T-helper 17 cell (primary cell): ENCODE data around the gene CD83. TPM values are rescaled to one million over a fixed set of nuclear protein-coding genes. Genes with fewer than 3 reads are reported as not detected.

ENCODE experiments used
- ATAC-seq: fragments of 150-1000 bp; cut with Tn5 transposase; 2 replicates; pipeline ENCODE4 v1.10.0; 2021; ENCODE audit warnings: mild to moderate bottlenecking, moderate library complexity
- DNase-seq, 3 donors: peaks; one replicate each; pipeline versions ENCODE4 v3.0.0 to v3.0.0-alpha.2; 2020 to 2021
- H3K9me3 ChIP-seq: one replicate; pipeline ENCODE4 v1.7.0; 2013; ENCODE audit warnings: low read length, mild to moderate bottlenecking; ENCODE audit not compliant: control insufficient read depth, poor library complexity, severe bottlenecking
- H3K27ac Mint-ChIP-seq: one replicate; pipeline ENCODE4 v1.8.0; 2022; ENCODE audit warnings: mild to moderate bottlenecking, moderate library complexity, mixed read lengths
- H3K27me3 Mint-ChIP-seq: one replicate; pipeline ENCODE4 v1.8.0; 2022; ENCODE audit warnings: mixed read lengths
- H3K36me3 Mint-ChIP-seq: one replicate; pipeline ENCODE4 v1.8.0; 2022; ENCODE audit warnings: low read depth, mixed read lengths
- H3K4me1 Mint-ChIP-seq: one replicate; pipeline ENCODE4 v1.8.0; 2022; ENCODE audit warnings: mild to moderate bottlenecking, mixed read lengths
- H3K4me3 Mint-ChIP-seq: one replicate; pipeline ENCODE4 v1.8.0; 2022; ENCODE audit warnings: mild to moderate bottlenecking, moderate library complexity, mixed read lengths
- total RNA-seq, 4 donors: library from RNA in 2 of 4; stranded (reverse) in 2 of 4; gene quantifications; one replicate each; pipeline ENCODE4 v1.2.3 and lab custom pipeline; 2022 to 2026

Gene CD83
- total RNA-seq, 2 donors from 2014 or later: 62.3 to 78.7 TPM

DNA sequence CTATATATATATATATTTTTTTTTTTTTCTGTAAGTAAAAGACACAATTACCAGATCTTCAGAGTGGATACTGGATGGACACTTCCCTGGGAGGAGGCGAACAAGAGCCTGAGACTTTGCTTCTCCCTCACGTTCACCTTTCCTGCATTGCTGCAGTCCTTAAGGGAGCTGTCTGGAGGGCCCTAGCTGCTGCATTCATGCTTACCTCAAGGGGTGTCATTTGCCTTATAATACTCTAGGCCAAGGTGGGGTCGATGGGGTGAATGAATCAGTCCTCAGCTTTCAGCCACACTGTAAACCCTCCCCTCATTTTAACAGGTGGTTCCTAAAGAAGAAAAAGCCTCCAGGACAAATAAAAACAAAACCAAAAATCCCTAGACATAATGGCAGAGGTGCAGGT is 34.8 kb upstream of the CD83 start:
- H3K4me1 Mint-ChIP-seq: peaks cover 4% of the 10 kb centered on the region
- H3K9me3 ChIP-seq: no peaks in the 10 kb centered on the region
- H3K27me3 Mint-ChIP-seq: peaks cover 4% of the 10 kb centered on the region
- no peaks in the 10 kb centered on the region for H3K36me3 Mint-ChIP-seq
- ATAC-seq (no peak), DNase-seq (no peak)
- H3K27ac Mint-ChIP-seq: no peak overlapping the region
- H3K4me3 Mint-ChIP-seq: no peak overlapping the region

DNA sequence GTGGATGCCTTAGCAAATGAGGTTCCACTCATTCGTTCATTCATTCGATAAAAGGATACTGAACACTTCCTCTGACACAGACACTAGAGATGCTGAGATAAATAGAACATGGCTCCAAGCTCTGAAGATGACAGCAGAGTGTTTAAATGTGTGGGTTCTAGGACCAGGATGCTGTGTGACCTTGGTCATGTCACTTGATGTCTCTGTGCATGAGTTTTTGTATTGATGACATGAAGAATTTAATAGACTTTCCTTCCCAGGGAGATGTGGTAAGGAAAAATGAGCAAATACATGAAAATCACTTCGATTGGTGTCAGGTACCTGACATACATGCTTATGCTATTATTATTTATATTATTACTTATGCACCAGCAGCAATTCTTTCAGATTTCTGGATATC is 34.3 kb upstream of the CD83 start:
- H3K4me1 Mint-ChIP-seq: peaks cover 4% of the 10 kb centered on the region
- DNase-seq: no peak
- ATAC-seq: no peak
- H3K9me3 ChIP-seq: no peaks in the 10 kb centered on the region
- H3K27ac Mint-ChIP-seq: peak overlapping the region; percentile 34
- H3K4me3 Mint-ChIP-seq: no peak overlapping the region
- H3K36me3 Mint-ChIP-seq: no peaks in the 10 kb centered on the region
- peaks cover 4% of the 10 kb centered on the region for H3K27me3 Mint-ChIP-seq

DNA sequence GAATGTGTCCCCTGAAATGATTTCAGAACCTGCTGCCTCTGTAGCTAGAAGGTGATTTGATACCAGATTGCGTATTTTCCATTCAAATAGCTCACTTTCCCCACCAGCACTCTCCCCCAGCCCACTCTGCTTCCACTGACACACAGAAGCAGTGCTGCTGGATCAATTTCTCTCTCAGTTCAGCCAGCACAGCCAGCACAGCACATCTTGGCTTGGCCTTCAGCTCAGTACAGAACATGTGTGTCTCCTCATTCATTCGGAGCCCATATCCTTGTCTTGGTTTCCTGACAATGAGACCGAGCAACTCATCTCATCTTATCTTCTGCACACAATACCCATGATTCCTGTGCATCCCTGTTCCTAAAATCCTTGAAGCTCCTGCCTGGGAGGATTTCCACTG is 33.8 kb upstream of the CD83 start:
- H3K9me3 ChIP-seq: no peaks in the 10 kb centered on the region
- H3K27me3 Mint-ChIP-seq: peaks cover 8% of the 10 kb centered on the region
- H3K4me1 Mint-ChIP-seq: peaks cover 7% of the 10 kb centered on the region
- H3K27ac Mint-ChIP-seq: peak overlapping the region; percentile 34
- H3K4me3 Mint-ChIP-seq: no peak overlapping the region
- no peaks in the 10 kb centered on the region for H3K36me3 Mint-ChIP-seq
- ATAC-seq (no peak), DNase-seq (no peak)

DNA sequence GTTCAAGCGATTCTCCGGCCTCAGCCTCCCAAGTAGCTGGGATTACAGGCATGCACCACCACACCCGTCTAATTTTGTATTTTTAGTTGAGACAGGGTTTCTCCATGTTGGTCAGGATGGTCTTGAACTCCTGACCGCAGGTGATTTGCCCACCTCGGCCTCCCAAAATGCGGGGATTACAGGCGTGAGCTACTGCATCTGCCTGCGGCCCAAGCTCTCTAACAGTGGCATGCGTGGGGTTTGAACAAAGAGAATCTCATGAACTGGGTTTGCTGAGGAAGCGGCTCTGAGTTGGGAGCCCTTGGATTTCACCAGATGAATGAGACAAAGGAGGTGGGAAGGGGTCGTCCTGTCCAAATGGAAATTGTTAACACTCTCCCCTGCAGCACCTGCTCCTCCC is 33.2 kb upstream of the CD83 start:
- H3K27ac Mint-ChIP-seq: no peak overlapping the region
- no peak overlapping the region for H3K4me3 Mint-ChIP-seq
- H3K36me3 Mint-ChIP-seq: no peaks in the 10 kb centered on the region
- peaks cover 10% of the 10 kb centered on the region for H3K27me3 Mint-ChIP-seq
- H3K9me3 ChIP-seq: no peaks in the 10 kb centered on the region
- ATAC-seq: no peak
- H3K4me1 Mint-ChIP-seq: peaks cover 7% of the 10 kb centered on the region
- no peak for DNase-seq

DNA sequence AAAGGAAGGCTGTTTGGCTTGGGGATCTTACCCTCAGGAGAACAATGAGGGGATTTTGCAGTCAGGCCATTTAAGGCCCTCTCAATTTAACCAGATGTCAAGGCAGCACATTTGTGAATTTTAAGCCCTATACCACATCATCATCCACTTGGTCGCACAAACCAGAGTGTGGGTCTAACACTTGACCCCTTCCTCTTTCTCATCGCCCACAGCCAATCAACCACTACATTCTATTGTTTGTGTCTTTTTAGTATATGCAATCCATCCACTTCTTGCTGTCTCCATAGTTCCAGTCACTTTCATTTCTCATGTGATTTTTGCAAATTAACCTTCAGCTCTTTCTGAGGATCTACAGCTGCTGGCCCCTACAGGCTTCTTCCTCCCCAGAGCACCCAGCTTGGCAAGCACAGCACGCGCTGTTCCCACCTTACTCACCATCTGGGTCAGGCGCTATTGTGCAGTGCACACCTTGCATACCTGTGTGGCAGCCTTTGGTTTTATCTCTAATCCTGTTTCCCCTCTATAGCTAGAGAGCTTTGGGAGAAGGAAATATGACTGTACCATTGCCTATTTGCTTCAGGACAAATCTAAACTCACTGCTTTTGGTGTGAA is 32.3 kb upstream of the CD83 start:
- H3K4me3 Mint-ChIP-seq: no peak overlapping the region
- DNase-seq (no peak), ATAC-seq (no peak)
- H3K36me3 Mint-ChIP-seq: no peaks in the 10 kb centered on the region
- peaks cover 10% of the 10 kb centered on the region for H3K27me3 Mint-ChIP-seq
- peaks cover 7% of the 10 kb centered on the region for H3K4me1 Mint-ChIP-seq
- H3K27ac Mint-ChIP-seq: no peak overlapping the region
- H3K9me3 ChIP-seq: no peaks in the 10 kb centered on the region

DNA sequence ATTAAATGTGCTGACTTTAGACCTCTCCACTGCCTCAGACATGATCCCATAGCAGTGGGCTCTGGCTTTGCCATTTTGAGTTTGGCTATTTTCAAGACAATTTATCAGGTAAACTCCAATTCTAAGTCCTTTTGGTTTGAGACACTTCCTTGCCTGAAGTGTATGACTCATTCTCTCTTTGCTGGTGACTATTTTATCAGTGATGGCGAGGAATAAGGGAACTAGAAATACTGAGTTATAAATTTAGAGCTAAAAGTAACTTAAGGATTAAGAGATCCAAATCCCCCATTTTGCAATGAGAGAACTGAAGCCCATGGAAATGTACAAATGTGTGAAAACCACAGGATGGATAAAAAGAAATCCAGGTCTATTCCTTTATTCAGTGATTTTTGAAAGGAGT is 30.9 kb upstream of the CD83 start:
- no peak for ATAC-seq

DNA sequence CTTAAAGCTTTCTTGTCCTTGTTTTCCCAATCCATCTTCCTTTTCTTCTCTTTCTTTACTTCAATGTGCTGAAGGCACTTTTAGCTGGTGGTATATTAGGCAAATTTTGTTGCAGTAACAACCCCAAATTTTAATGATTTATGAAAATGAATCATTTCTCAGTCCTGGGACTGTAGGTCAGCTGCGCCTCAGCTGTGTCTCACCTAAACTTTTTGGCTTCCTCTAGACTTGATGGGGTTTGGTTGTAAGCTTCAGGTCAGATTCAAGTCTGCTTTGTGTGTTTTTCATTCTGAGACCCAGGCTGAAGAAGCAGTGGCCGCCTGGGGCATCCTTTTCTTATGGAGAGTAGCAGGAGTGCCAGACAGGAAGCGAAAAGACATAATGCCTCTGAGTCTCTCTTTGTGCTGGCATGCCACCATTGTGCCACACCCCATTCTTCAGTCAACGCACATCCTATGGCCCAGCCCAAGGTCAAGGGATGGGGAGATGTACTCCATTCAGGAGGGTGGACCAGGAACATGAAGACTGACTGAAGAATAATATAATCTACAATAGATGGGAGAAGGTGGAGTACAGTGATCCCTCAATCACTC is 28.9 kb upstream of the CD83 start:
- H3K9me3 ChIP-seq: no peaks in the 10 kb centered on the region
- peaks cover 7% of the 10 kb centered on the region for H3K4me1 Mint-ChIP-seq
- DNase-seq (no peak), ATAC-seq (no peak)
- H3K27me3 Mint-ChIP-seq: peaks cover 16% of the 10 kb centered on the region
- no peak overlapping the region for H3K4me3 Mint-ChIP-seq
- no peaks in the 10 kb centered on the region for H3K36me3 Mint-ChIP-seq
- no peak overlapping the region for H3K27ac Mint-ChIP-seq

More for the DNA sequence above, 30.9 kb upstream of the CD83 start:
- H3K27ac Mint-ChIP-seq: no peak overlapping the region
- peaks cover 7% of the 10 kb centered on the region for H3K4me1 Mint-ChIP-seq
- H3K4me3 Mint-ChIP-seq: no peak overlapping the region
- no peaks in the 10 kb centered on the region for H3K36me3 Mint-ChIP-seq
- no peak for DNase-seq
- peaks cover 16% of the 10 kb centered on the region for H3K27me3 Mint-ChIP-seq
- H3K9me3 ChIP-seq: no peaks in the 10 kb centered on the region

DNA sequence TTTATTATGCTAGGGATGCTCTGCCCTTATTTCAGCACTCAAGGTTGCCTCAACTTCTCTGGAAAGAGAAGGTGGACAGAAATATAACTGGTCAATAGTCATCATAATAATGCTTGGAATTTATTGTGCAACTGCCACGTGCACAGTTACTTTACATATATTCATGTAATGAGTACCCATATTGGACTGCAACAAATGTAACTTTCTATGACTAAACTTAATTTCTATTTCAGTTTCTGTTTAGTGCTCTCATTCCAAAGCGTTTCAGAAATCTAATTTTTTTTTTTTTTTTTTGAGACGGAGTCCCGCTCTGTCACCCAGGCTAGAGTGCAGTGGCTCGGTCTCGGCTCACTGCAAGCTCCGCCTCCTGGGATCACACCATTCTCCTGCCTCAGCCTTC is 28.3 kb upstream of the CD83 start:
- Mint-ChIP-seq H3K27ac (no peak overlapping the region), H3K36me3 (no peaks in the 10 kb centered on the region), H3K27me3 (peaks cover 16% of the 10 kb centered on the region), H3K4me3 (no peak overlapping the region), H3K4me1 (peaks cover 7% of the 10 kb centered on the region)
- DNase-seq (no peak), ATAC-seq (no peak)
- no peaks in the 10 kb centered on the region for H3K9me3 ChIP-seq

DNA sequence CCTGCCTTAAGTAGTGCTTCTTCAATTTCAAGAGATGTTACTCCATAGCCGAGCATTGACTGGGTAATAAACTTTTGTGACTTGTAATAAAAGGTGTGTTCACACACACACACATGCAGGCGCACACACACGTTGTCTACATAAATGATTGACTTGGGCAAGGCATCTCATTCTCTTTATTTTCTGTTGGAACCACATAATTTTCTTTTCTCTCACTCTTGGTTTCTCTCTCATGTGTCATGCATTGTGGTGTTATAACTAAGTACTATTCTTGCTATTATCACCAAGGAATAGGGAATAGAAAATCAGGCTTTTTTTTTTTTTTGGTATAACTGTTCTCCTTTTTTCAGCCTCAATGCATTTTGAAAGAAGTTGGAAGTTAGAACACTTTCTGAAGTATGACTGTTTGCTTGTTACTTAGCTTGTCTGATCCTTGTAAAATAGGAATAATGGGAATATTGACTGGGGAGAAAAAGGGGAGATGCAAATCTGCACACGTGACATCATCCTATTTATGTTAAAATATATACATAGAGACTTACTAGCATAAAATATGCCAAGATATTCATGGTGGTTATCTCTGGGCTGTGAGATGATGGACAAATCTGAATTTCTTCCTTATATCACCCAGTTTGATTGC is 26.1 kb upstream of the CD83 start:
- Mint-ChIP-seq H3K36me3 (no peaks in the 10 kb centered on the region), H3K27me3 (peaks cover 11% of the 10 kb centered on the region), H3K27ac (no peak overlapping the region), H3K4me1 (peaks cover 3% of the 10 kb centered on the region), H3K4me3 (no peak overlapping the region)
- ATAC-seq: no peak
- no peaks in the 10 kb centered on the region for H3K9me3 ChIP-seq
- no peak for DNase-seq

DNA sequence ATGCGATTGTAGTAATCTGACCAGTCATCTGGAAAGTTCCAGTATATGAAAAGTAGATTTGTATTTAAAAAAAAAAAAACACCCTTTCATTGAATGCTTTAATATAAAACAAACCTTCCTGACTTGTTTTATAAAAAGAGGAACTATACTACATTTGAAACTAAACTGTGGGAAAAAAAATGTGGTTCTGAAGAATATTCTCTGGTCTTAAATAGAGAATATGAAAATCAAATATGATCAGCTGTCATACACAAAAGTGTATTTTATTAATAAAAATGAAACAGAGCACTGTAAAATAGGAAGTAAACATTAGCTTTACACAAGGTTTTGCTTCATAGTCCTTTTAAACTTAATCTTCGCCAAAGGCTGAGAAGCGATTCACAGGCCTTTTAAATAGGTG is 25.3 kb upstream of the CD83 start:
- Mint-ChIP-seq H3K4me3 (no peak overlapping the region), H3K4me1 (peaks cover 5% of the 10 kb centered on the region), H3K27ac (no peak overlapping the region), H3K36me3 (no peaks in the 10 kb centered on the region), H3K27me3 (peaks cover 11% of the 10 kb centered on the region)
- ATAC-seq: no peak
- H3K9me3 ChIP-seq: no peaks in the 10 kb centered on the region
- DNase-seq: no peak

DNA sequence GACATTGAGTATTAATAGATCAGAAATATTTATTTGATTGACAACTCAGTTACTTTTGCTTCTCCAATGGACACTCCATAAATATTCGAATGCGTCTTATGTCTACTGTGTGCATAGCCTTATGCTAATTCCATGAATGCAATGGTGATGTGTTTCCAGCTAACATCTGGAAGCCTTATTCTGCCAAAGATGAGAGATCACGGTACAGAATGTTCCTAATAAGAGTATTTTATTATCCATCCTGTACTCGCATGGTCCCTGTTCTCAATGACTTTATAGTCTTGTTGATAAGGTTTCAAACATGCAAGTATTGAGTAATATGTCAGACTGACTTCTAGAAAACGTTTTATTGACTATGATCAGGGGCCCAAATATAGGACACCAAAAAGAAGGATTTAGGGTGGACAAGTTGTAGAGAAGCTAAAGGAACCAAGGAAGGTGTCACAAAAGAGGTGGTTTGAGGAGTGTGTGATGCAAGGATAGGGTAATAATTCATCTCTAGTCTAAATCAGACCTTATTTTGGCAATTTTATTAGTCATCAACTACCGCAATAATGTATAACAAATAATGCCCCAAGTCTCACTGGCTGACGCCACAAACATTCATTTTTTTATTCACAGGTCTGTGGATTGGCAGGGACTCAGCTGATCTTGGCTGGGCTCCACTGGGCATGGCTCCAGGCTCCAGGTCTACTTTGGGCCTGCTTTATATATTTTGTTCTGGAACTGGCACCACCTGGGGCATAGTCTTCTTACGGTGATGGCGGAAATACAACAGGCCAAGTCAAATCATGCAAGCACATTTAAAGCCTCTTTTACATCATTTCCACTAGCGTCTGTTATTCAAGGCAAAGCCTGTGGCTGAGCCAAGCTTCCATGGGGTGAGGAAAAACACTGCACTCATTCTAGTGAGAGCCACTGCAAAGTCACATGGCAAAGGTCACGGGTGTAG is 24.5 kb upstream of the CD83 start:
- no peak overlapping the region for H3K27ac Mint-ChIP-seq
- peaks cover 11% of the 10 kb centered on the region for H3K27me3 Mint-ChIP-seq
- no peaks in the 10 kb centered on the region for H3K9me3 ChIP-seq
- H3K4me1 Mint-ChIP-seq: peaks cover 5% of the 10 kb centered on the region
- no peak overlapping the region for H3K4me3 Mint-ChIP-seq
- no peaks in the 10 kb centered on the region for H3K36me3 Mint-ChIP-seq
- ATAC-seq (no peak), DNase-seq (no peak)

DNA sequence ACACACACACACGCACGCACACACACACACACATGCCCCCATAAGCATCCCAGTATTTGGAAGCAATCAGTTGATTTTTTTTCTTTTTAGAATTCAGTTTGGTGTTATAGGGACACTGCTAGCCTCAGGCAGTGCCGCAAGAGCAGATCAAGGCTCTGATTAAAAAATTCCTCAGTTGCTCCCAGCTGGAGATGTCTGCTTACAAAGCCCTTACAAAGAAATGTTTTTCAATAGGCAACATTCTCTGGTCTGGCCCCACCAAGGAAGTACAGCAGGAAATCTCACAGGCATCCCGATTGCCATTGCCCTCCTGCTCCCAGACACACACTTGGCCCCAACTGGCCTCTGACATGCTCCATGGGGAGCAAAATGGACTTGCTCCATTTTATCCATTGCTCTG is 22.9 kb upstream of the CD83 start:
- H3K4me3 Mint-ChIP-seq: no peak overlapping the region
- H3K9me3 ChIP-seq: no peaks in the 10 kb centered on the region
- DNase-seq: no peak
- H3K27ac Mint-ChIP-seq: peak overlapping the region; percentile 60
- peaks cover 5% of the 10 kb centered on the region for H3K27me3 Mint-ChIP-seq
- no peaks in the 10 kb centered on the region for H3K36me3 Mint-ChIP-seq
- peaks cover 2% of the 10 kb centered on the region for H3K4me1 Mint-ChIP-seq
- ATAC-seq: no peak

DNA sequence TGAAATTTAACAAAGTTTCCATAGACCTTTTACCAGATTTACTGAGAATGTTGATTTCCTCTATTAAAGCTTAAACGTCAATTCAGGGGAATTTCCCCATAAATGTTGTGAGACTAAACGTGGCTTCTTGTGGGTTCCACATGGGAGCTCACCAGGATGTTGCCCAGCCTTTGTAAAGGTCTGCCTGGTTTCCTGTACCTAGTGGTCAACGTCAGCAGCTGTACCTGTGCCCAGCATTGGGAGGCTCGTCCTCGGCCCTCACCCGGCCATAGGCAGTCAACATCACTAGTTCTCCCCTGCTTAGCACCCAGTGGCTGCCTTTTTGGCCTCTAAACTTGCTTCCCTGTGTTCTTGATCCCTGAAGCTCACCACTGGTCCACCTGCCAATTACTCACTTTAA is 22.1 kb upstream of the CD83 start:
- Mint-ChIP-seq H3K36me3 (no peaks in the 10 kb centered on the region), H3K27ac (peak overlapping the region; percentile 51), H3K4me1 (peaks cover 7% of the 10 kb centered on the region)

More for the DNA sequence above, 22.1 kb upstream of the CD83 start:
- no peak for DNase-seq
- Mint-ChIP-seq H3K4me3 (no peak overlapping the region), H3K27me3 (peaks cover 5% of the 10 kb centered on the region)
- no peaks in the 10 kb centered on the region for H3K9me3 ChIP-seq
- peak; percentile 83 for ATAC-seq
